Stimulated activated naive CD8-positive, alpha-beta T cell treated with anti-CD3 and anti-CD28 coated beads, Interleukin-15, amount 100 ng/mL, for 72 hours (primary cell): ENCODE data around the gene PDE3B.
"Not testable (repeated sequence)": the region's sequence is repeated elsewhere in the genome, so short reads cannot be mapped to it uniquely, and the experiment has no call there.

Experiments used
- ATAC-seq: fragments of 150-1000 bp; cut with Tn5 transposase; 2 replicates; pipeline ENCODE4 v1.10.0; 2021; ENCODE audit warnings: mild to moderate bottlenecking, moderate library complexity
- DNase-seq, 2 donors: peaks; one replicate each; pipeline ENCODE4 v3.0.0; 2021 to 2022
- H3K27ac Mint-ChIP-seq, 2 donors: one replicate each; pipeline ENCODE4 v1.8.0; 2022; ENCODE audit warnings: mild to moderate bottlenecking in 2 of 2, mixed read lengths in 2 of 2, moderate library complexity in 2 of 2
- H3K27me3 Mint-ChIP-seq: one replicate; pipeline ENCODE4 v1.8.0; 2022; ENCODE audit warnings: mixed read lengths
- H3K4me1 Mint-ChIP-seq: one replicate; pipeline ENCODE4 v1.8.0; 2022; ENCODE audit warnings: mild to moderate bottlenecking, mixed read lengths
- H3K4me3 Mint-ChIP-seq, 2 donors: one replicate each; pipeline ENCODE4 v1.8.0; 2022; ENCODE audit warnings: mild to moderate bottlenecking in 2 of 2, mixed read lengths in 2 of 2, moderate library complexity in 1 of 2
- H3K9me3 Mint-ChIP-seq, 2 donors: one replicate each; pipeline ENCODE4 v1.8.0; 2022; ENCODE audit warnings: mixed read lengths in 2 of 2

The PDE3B gene

DNA sequence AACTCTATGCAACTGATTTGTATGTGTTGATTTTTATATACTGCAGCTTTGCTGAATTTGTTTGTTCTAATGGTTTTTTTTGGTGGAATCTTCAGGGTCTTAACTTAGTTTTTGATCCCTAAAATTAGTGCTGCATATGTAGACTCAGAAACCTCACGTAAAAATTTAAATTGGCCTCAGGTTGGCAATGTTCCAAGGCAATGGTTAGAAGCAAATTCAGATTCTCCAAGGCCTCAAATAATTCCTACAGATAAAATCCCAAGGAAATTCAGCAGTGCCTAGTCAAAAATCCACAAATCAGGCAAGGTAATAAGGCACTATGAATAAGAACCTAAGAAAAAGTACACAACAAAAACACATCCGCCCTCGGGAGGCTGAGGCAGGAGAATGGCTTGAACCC lies 9.5 kb downstream of the PDE3B start:
- H3K4me1 Mint-ChIP-seq: peaks cover 81% of the 10 kb centered on the region

DNA sequence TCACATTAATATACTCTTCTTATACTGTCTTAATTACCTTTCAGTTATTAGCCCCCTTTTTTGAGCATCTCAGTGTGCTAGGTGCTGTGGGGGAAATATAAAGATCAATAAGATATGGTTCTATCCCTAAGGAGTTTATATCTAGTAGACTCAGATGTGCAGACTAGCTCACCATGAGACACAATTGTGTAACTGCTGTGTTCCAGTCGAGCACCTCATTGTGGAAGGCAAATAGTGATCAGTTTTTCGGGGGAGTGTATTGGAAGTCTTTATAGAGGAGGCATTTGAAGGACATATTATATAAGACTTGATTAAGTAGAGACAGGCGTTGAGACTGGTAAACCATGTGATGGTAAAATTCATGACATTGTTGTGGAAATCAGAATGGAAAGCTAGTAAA lies 11.8 kb downstream of the PDE3B start:
- no peaks in the 10 kb centered on the region for H3K27me3 Mint-ChIP-seq
- no peak for ATAC-seq
- DNase-seq: no peak
- H3K4me1 Mint-ChIP-seq: peaks cover 61% of the 10 kb centered on the region
- peaks cover 0 to 14% of the 10 kb centered on the region in 2 donors for H3K9me3 Mint-ChIP-seq
- peak overlapping the region; percentile 1 to 54 for H3K4me3 Mint-ChIP-seq
- H3K27ac Mint-ChIP-seq: no peak overlapping the region

More for the DNA sequence above, 9.5 kb downstream of the PDE3B start:
- H3K4me3 Mint-ChIP-seq: peak overlapping the region; percentile 10 to 35
- peaks cover 0 to 13% of the 10 kb centered on the region in 2 donors for H3K9me3 Mint-ChIP-seq
- no peaks in the 10 kb centered on the region for H3K27me3 Mint-ChIP-seq
- no peak for ATAC-seq
- DNase-seq: no peak
- H3K27ac Mint-ChIP-seq: peak overlapping the region in 1 of 2 donors; percentile 61

DNA sequence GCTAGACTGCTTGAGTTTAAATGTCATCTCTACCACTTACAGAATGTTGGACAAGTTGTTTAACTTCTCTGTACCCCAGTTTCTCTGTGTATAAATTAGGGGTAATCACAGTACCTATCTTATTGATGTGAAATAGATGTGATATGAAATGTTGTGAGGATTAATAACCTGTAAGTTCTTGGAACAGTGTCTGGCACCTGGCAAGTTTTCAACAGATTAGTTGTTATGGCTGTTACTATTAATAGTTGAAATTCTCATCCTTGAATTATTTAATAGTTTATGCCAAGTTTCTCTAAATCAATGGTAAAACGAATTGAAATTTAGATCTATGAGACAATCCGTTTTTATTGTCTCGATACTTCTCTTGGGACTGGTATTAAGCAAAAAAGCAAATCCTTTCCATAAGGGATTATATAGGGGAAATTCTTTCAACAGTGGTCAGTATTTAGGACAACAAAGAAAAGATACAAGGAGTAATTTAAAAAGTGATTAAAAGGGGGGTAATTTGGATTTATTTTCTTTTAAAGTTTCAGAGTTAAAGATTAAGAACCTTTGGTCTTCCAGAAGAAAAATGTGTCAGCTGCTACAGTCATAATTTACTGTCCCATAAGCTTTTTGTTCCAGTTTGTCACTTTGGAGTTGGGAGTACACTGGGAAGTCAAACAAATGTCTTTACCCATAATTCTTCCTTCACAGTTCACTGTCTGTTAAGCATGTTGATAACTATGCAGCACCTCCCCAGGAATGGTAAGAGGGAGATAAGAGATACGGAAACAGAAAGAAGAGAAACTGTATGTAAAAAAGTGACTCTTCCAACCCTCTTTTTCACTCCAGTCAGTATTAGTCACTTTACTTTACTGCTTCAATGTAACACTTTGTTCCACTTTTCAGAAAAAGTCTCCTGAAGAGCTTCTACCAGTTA lies 13.2 kb downstream of the PDE3B start:
- Mint-ChIP-seq H3K4me3 (no peak overlapping the region), H3K27me3 (no peaks in the 10 kb centered on the region), H3K4me1 (peaks cover 50% of the 10 kb centered on the region), H3K27ac (no peak overlapping the region), H3K9me3 (peaks cover 7 to 12% of the 10 kb centered on the region in 2 donors)
- DNase-seq (no peak), ATAC-seq (no peak)

DNA sequence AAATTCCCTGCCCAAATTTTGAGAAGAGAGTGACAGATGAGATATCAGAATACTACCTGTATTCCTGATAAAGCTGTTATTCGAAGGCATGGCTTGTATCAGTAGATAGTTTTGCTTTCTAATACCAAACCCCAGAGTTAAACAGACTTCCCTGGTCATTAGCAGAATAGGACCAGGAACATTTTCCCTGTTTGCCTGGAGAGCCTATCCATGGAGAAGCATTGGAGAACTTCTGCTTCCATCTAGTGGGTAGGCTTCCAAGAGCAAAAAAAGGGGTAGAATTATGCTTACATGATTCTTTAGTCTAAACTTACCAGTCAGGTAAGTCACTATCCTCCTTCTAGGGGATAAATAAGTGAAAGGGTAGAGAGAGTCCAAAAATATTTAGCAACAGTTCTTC lies 14.2 kb downstream of the PDE3B start:
- DNase-seq: no peak
- Mint-ChIP-seq H3K9me3 (peaks cover 13 to 15% of the 10 kb centered on the region in 2 donors), H3K27me3 (no peaks in the 10 kb centered on the region), H3K27ac (no peak overlapping the region), H3K4me3 (no peak overlapping the region), H3K4me1 (peaks cover 40% of the 10 kb centered on the region)
- ATAC-seq: no peak

DNA sequence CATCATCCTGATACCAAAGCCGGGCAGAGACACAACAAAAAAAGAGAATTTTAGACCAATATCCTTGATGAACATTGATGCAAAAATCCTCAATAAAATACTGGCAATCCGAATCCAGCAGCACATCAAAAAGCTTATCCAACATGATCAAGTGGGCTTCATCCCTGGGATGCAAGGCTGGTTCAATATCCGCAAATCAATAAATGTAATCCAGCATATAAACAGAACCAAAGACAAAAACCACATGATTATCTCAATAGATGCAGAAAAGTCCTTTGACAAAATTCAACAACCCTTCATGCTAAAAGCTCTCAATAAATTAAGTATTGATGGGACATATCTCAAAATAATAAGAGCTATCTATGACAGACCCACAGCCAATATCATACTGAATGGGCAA lies 21.3 kb downstream of the PDE3B start:
- not testable (repeated sequence) for H3K27ac Mint-ChIP-seq, H3K4me3 Mint-ChIP-seq
- peaks cover 16 to 32% of the 10 kb centered on the region in 2 donors for H3K9me3 Mint-ChIP-seq

DNA sequence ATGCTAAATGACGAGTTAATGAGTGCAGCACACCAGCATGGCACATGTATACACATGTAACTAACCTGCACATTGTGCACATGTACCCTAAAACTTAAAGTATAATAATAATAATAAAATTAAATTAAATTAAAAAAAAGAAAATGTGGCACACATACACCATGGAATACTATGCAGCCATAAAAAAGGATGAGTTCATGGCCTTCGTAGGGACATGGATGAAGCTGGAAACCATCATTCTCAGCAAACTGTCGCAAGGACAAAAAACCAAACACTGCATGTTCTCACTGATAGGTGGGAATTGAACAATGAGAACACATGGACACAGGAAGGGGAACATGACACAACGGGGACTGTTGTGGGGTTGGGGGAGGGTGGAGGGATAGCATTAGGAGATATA lies 23.7 kb downstream of the PDE3B start:
- not testable (repeated sequence) for H3K4me3 Mint-ChIP-seq, DNase-seq, H3K27me3 Mint-ChIP-seq, H3K27ac Mint-ChIP-seq, ATAC-seq
- Mint-ChIP-seq H3K9me3 (peaks cover 14 to 21% of the 10 kb centered on the region in 2 donors), H3K4me1 (peaks cover 35% of the 10 kb centered on the region)

More for the DNA sequence above, 21.3 kb downstream of the PDE3B start:
- H3K27me3 Mint-ChIP-seq, ATAC-seq, DNase-seq: not testable (repeated sequence)
- H3K4me1 Mint-ChIP-seq: peaks cover 13% of the 10 kb centered on the region

DNA sequence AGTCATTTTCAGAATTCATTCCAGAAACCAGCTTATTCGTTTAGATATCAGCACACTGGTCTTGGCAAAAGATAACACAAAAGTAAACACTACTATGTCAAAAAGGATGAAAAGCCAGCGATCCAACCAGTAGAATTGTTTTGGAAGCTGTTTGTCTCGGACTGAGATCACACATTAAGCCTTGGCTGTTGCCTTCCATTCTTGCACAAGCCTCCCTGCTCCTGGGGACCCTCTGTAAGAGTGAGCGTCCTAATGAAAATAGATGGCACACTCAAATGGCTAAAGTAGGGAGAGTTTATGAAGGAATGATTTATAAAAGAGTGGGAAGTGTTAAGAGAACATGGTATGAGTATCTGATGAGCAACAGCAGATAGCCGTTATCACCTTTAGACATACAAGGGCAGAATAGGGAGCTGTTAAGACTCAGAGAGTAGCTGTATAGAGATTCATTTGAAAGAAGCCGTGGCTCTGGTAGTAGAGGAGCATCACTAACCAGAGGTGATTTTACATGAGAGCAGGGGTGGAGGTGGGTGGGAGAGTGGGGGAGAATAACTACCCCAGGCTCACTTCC lies 25.2 kb downstream of the PDE3B start:
- no peaks in the 10 kb centered on the region for H3K27me3 Mint-ChIP-seq
- H3K4me1 Mint-ChIP-seq: peaks cover 50% of the 10 kb centered on the region
- no peak overlapping the region for H3K4me3 Mint-ChIP-seq
- DNase-seq (no peak), ATAC-seq (peak; percentile 69)
- H3K9me3 Mint-ChIP-seq: peaks cover 8 to 14% of the 10 kb centered on the region in 2 donors
- H3K27ac Mint-ChIP-seq: no peak overlapping the region

DNA sequence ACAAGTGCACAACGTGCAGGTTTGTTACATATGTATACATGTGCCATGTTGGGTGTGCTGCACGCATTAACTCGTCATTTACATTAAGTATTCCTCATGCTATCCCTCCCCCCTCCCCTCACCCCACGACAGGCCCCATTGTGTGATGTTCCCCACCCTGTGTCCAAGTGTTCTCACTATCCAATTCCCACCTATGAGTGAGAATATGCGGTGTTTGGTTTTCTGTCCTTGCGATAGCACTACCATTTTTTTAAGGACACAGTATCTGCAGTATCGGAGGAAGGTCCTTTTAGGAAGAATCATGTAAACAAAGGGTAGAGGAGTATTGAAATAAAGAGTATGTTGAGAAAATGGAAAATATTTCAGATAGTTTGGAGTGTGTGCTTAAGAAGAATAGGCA lies 25.9 kb downstream of the PDE3B start:
- no peaks in the 10 kb centered on the region for H3K27me3 Mint-ChIP-seq

DNA sequence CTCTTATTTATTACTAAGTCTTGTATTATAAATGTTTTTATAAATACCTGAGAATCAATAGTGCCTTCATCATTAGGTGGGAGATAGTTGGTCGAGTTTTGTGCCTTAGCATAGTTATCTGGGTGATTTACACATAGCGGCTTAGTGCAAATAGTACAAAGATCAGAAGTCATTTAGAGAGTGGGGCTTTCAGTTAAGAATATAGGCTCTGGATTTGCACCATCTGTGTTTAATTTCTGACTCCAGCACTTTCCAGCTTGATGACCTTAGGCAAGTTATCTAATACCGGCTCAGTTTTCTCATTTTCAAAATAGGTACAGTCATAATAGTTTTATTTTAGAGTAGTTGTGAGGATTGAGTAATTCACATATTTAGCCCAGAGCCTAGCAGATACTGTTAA lies 26.4 kb downstream of the PDE3B start:
- peaks cover 59% of the 10 kb centered on the region for H3K4me1 Mint-ChIP-seq
- H3K27ac Mint-ChIP-seq: peak overlapping the region in 1 of 2 donors; percentile 66
- H3K4me3 Mint-ChIP-seq: no peak overlapping the region
- no peaks in the 10 kb centered on the region for H3K27me3 Mint-ChIP-seq
- DNase-seq (no peak), ATAC-seq (peak; percentile 38)
- peaks cover 5 to 8% of the 10 kb centered on the region in 2 donors for H3K9me3 Mint-ChIP-seq

More for the DNA sequence above, 25.9 kb downstream of the PDE3B start:
- peaks cover 56% of the 10 kb centered on the region for H3K4me1 Mint-ChIP-seq
- peak overlapping the region; percentile 28 to 85 for H3K27ac Mint-ChIP-seq
- peaks cover 7 to 8% of the 10 kb centered on the region in 2 donors for H3K9me3 Mint-ChIP-seq
- ATAC-seq: no peak
- H3K4me3 Mint-ChIP-seq: no peak overlapping the region
- no peak for DNase-seq

DNA sequence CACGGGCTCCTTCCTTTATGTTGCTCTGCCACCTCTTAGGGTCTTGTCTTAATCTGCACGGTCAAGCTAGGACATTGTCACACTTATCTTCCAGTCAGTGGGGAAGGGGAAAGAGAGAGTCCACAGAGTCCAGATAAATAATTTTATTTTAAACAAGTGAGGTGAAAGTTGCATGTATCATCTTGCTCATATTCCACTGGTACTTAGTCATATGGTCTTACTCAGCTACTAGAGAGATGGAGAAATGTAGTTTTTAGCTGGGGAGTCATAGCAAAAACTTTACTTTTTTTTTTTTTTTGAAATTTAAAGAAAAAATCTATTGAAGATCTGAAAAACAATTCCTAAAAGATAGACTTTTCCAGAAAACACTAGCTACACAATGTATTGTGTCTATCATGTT lies 29.0 kb downstream of the PDE3B start:
- Mint-ChIP-seq H3K4me3 (no peak overlapping the region), H3K27ac (peak overlapping the region in 1 of 2 donors; percentile 93), H3K9me3 (peaks cover 0 to 8% of the 10 kb centered on the region in 2 donors), H3K4me1 (peaks cover 68% of the 10 kb centered on the region), H3K27me3 (no peaks in the 10 kb centered on the region)
- peak; percentile 57 for ATAC-seq
- DNase-seq: no peak

DNA sequence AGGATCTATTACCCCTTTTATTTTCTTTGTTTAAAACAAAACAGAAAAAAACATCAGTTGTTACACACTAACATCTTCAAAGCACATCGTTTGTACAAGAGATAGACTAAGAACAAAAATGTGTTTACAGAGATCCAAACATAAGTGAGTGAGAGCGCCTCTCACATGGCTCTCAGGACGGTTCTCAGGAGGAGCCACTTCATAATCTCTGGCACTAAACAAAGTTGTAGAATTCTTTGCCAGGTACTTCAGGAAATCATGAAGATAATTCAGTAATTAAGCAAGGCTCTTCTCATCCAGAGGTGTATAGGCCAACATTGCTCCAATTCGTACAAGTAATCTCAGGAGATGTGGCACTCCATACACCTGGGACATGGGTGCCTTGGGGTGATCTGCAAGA lies 29.8 kb downstream of the PDE3B start:
- peaks cover 76% of the 10 kb centered on the region for H3K4me1 Mint-ChIP-seq
- ATAC-seq: no peak
- peaks cover 0 to 8% of the 10 kb centered on the region in 2 donors for H3K9me3 Mint-ChIP-seq
- H3K4me3 Mint-ChIP-seq: no peak overlapping the region
- no peak overlapping the region for H3K27ac Mint-ChIP-seq
- no peak for DNase-seq
- H3K27me3 Mint-ChIP-seq: no peaks in the 10 kb centered on the region

DNA sequence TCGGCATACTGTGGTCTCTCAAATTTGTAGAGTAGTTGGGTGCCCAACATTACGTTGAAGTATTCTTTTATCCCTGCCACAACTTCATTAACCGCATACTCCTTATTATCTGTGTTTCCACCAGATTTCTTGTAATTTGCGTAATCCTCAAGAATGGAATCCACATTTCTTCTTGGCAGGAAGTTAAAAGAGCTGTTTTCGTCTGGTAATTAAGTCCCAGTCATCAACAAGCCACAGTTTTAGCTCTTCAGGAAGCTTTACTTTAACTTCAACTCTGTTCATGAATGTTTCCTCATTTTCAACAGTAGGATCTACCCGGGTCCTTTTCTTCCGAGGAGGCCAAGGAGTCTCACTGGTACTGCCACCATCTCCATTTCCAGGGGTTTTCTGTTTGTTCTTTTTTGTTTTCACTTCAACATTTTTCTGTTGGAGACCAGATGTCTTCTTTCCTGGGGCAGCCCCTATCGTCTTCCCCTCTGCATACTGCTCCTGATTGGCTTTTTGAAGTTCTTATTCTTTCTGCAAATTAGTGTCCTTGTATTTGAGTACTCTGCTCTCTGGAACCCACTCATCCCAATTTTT lies 30.3 kb downstream of the PDE3B start:
- no peaks in the 10 kb centered on the region for H3K27me3 Mint-ChIP-seq

DNA sequence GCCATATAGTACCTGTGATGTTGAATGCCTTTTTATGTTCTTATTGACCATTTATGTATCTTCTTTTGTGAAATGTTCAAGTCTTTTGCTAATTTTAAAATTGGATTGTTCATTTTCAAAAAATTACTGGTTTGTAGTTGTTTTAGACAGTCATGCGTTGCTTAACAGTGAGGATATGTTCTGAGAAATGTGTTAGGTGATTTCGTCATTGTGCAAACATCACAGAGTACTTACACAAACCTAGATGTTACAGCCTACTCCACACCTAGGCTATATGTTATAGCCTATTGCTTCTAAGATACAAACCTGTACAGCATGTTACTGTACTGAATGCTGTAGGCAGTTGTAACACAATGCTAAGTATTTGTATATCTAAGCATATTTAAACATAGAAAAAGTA lies 32.5 kb downstream of the PDE3B start:
- DNase-seq (no peak), ATAC-seq (no peak)
- Mint-ChIP-seq H3K27ac (no peak overlapping the region), H3K9me3 (peaks cover 8 to 14% of the 10 kb centered on the region in 2 donors), H3K27me3 (no peaks in the 10 kb centered on the region), H3K4me1 (peaks cover 70% of the 10 kb centered on the region), H3K4me3 (no peak overlapping the region)

More for the DNA sequence above, 30.3 kb downstream of the PDE3B start:
- H3K9me3 Mint-ChIP-seq: peaks cover 0 to 8% of the 10 kb centered on the region in 2 donors
- ATAC-seq (no peak), DNase-seq (no peak)
- H3K4me1 Mint-ChIP-seq: peaks cover 77% of the 10 kb centered on the region
- H3K4me3 Mint-ChIP-seq: peak overlapping the region in 1 of 2 donors; percentile 14
- H3K27ac Mint-ChIP-seq: no peak overlapping the region

DNA sequence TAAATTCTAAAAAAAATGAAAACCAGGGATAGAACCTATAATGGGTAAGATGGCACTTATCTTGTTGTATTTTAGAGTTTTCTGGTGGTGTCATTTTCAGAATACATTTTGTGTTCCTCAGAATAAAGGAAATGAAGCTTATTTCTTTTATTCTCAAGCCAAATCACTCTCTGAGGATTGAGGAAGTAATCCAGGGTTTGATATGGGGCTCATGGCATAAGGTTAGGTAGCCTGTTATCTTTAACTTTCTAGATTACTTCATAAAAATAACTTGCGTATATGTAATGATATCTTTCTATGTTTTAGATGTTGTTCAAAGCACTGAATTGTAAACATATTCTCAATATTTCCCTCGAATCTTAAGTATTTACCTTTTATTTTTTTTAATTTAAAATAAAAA lies 33.5 kb downstream of the PDE3B start:
- DNase-seq (no peak), ATAC-seq (no peak)
- no peak overlapping the region for H3K27ac Mint-ChIP-seq
- peaks cover 72% of the 10 kb centered on the region for H3K4me1 Mint-ChIP-seq
- H3K9me3 Mint-ChIP-seq: peaks cover 8 to 14% of the 10 kb centered on the region in 2 donors
- H3K27me3 Mint-ChIP-seq: no peaks in the 10 kb centered on the region
- no peak overlapping the region for H3K4me3 Mint-ChIP-seq

DNA sequence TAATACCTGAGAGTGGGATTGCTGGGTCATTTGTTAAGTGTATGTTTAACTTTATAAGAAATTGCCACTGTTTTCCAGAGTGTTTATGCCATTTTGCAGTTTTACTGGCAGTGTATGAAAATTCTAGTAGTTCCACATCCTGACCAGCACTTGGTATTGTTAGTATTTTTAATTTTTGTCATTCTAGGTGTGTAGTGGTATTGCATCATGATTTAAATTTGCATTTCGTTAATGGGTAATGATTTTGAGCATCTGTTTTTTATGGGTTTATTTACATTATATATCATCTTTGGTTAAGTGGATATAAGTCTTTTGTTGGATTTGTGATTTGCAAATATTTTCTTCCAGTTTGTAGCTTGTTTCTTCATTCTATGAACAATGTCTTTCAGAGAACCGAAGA lies 34.7 kb downstream of the PDE3B start:
- DNase-seq (no peak), ATAC-seq (no peak)
- Mint-ChIP-seq H3K4me3 (no peak overlapping the region), H3K4me1 (peaks cover 68% of the 10 kb centered on the region), H3K27me3 (no peaks in the 10 kb centered on the region), H3K9me3 (peaks cover 8 to 14% of the 10 kb centered on the region in 2 donors), H3K27ac (no peak overlapping the region)

DNA sequence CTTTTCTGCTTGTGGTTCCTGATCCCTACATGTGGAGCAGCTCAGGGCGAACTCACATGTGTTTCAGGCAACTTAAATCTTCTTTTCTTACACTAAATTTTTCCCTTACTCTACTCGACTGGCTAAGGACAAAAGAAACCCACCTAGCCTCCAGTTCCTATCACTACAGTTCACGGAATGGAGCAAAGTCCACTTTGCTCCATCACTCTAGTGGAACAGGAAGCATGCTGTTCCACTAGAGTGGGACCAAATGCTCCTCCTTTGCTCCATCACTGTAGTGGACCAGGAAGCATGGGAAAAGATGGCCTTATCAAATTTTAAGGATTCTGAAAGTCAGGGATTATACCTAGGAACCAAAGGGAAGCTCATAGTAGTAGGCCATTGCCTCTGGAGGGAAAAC lies 36.1 kb downstream of the PDE3B start:
- ATAC-seq (no peak), DNase-seq (no peak)
- no peaks in the 10 kb centered on the region for H3K27me3 Mint-ChIP-seq
- H3K27ac Mint-ChIP-seq: no peak overlapping the region
- no peak overlapping the region for H3K4me3 Mint-ChIP-seq
- H3K4me1 Mint-ChIP-seq: peaks cover 68% of the 10 kb centered on the region
- peaks cover 6 to 8% of the 10 kb centered on the region in 2 donors for H3K9me3 Mint-ChIP-seq
